DND-41 (cell line): ENCODE measurements around the gene WNT6.

Source experiments
- ATAC-seq: fragments of 200-7000 bp; cut with Tn5 transposase; 3 replicates; pipeline ENCODE4 v1.9.1; 2021; ENCODE audit warnings: low read depth; ENCODE audit not compliant: insufficient read depth
- DNase-seq: peaks from one replicate; pipeline ENCODE4 v3.0.0-alpha.2; 2020
- H2AFZ ChIP-seq: 2 replicates; pipeline ENCODE4 v1.6.0; 2012; ENCODE audit warnings: low read depth, low read length
- H3K27ac ChIP-seq: 2 replicates; pipeline ENCODE4 v1.5.1; 2012; ENCODE audit warnings: low read length, inconsistent platforms
- H3K27me3 ChIP-seq: fragments of 200-600 bp; sonication (generic); 2 replicates; pipeline ENCODE4 v1.6.0; 2012; ENCODE audit warnings: low read length, mild to moderate bottlenecking, inconsistent platforms; ENCODE audit not compliant: insufficient read depth, poor library complexity
- H3K36me3 ChIP-seq: 2 replicates; pipeline ENCODE4 v1.5.1; 2012; ENCODE audit warnings: low read length, inconsistent platforms; ENCODE audit not compliant: insufficient read depth
- H3K4me1 ChIP-seq: 2 replicates; pipeline ENCODE4 v1.5.1; 2012; ENCODE audit warnings: mild to moderate bottlenecking, low read length; ENCODE audit not compliant: insufficient read depth
- H3K4me2 ChIP-seq: 2 replicates; pipeline ENCODE4 v1.6.0; 2012; ENCODE audit warnings: mild to moderate bottlenecking, moderate library complexity, low read length, inconsistent platforms; ENCODE audit not compliant: insufficient read depth
- H3K4me3 ChIP-seq, 2 experiments: fragments of 200-600 bp in 1 of 2; shearing (Covaris generic) in 1 of 2; 2 replicates each; pipeline ENCODE4 v1.5.1; 2012 to 2016; ENCODE audit warnings: inconsistent platforms in 2 of 2, low read length in 2 of 2, mild to moderate bottlenecking in 2 of 2, low read depth in 1 of 2, moderate library complexity in 1 of 2
- H3K79me2 ChIP-seq: 2 replicates; pipeline ENCODE4 v1.6.0; 2012; ENCODE audit warnings: low read length, inconsistent platforms; ENCODE audit not compliant: insufficient read depth
- H3K9ac ChIP-seq: 2 replicates; pipeline ENCODE4 v1.6.0; 2012; ENCODE audit warnings: low read depth, mild to moderate bottlenecking, inconsistent platforms, low read length, moderate library complexity
- H3K9me3 ChIP-seq: 2 replicates; pipeline ENCODE4 v1.5.1; 2012; ENCODE audit warnings: low read length, moderate library complexity, mild to moderate bottlenecking, inconsistent platforms; ENCODE audit not compliant: insufficient read depth, severe bottlenecking
- H4K20me1 ChIP-seq: 2 replicates; pipeline ENCODE4 v1.6.0; 2012; ENCODE audit warnings: low read length; ENCODE audit not compliant: insufficient read depth
- EZH2 ChIP-seq: IDR thresholded peaks from 3 replicates; pipeline ENCODE4 v1.6.1; 2012; ENCODE audit warnings: borderline replicate concordance, low read depth, mild to moderate bottlenecking, moderate library complexity, low read length, inconsistent platforms; ENCODE audit not compliant: severe bottlenecking
- TF ChIP-seq, protein P1 (sequence below): IDR thresholded peaks from 2 replicates; pipeline ENCODE4 v1.5.1; 2012; ENCODE audit warnings: borderline replicate concordance, low read length, moderate library complexity, mild to moderate bottlenecking; ENCODE audit not compliant: poor library complexity, severe bottlenecking; ENCODE audit errors: extremely low read depth

The WNT6 gene

DNA sequence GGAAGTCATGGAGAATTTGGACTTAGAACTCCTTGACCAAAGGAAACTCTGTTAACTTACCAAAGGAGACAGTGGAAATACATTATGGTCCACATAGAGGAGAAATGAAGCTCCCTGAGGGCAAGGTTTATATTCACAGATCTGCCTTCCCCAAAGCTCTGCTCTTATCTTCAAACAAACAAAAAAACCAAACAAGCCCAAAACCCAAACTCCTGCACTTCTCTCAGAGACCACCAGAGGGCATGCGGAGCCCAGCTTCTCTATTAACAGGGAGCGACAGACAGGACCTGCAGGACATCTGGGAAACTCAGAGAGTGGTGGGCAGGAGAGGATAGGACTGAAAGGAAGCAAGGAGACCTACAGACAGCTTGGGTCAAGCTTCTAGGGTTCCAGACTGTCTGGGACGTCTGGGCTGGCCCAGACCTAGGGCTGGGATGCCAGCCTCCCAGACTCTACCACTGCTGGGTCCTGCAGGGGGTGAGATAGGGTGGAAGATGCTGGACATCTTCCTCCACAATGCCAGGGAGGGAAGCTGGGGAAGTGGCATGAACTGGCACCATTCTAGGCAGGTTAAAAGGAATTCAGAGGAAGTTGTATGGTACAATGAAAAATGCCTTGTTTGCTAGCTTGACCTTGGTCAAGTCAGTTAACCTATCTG is 17.1 kb downstream of the WNT6 start:
- Histone ChIP-seq H3K36me3 (no peaks in the 10 kb centered on the region), H3K4me3 (no peak overlapping the region), H3K79me2 (no peaks in the 10 kb centered on the region), H3K4me1 (peaks cover 11% of the 10 kb centered on the region), H2AFZ (no peak overlapping the region), H3K9me3 (no peaks in the 10 kb centered on the region), H4K20me1 (peaks cover 13% of the 10 kb centered on the region), H3K27ac (no peak overlapping the region), H3K4me2 (no peak overlapping the region), H3K27me3 (peaks cover 1% of the 10 kb centered on the region), H3K9ac (no peak overlapping the region)
- TF ChIP-seq, protein P1, sequence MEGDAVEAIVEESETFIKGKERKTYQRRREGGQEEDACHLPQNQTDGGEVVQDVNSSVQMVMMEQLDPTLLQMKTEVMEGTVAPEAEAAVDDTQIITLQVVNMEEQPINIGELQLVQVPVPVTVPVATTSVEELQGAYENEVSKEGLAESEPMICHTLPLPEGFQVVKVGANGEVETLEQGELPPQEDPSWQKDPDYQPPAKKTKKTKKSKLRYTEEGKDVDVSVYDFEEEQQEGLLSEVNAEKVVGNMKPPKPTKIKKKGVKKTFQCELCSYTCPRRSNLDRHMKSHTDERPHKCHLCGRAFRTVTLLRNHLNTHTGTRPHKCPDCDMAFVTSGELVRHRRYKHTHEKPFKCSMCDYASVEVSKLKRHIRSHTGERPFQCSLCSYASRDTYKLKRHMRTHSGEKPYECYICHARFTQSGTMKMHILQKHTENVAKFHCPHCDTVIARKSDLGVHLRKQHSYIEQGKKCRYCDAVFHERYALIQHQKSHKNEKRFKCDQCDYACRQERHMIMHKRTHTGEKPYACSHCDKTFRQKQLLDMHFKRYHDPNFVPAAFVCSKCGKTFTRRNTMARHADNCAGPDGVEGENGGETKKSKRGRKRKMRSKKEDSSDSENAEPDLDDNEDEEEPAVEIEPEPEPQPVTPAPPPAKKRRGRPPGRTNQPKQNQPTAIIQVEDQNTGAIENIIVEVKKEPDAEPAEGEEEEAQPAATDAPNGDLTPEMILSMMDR: peak; percentile 96
- no peak for TF ChIP-seq EZH2
- DNase-seq (peak; percentile 72), ATAC-seq (peak; percentile 56)

GRCh38 chr2:218877331-218877730 is 17.7 kb downstream of the WNT6 start:
- H3K79me2 ChIP-seq: no peaks in the 10 kb centered on the region
- peaks cover 6% of the 10 kb centered on the region for H3K27me3 ChIP-seq
- H3K9ac ChIP-seq: no peak overlapping the region
- TF ChIP-seq, protein P1: peak; percentile 32
- no peak for TF ChIP-seq EZH2
- no peaks in the 10 kb centered on the region for H3K9me3 ChIP-seq
- ATAC-seq (peak; percentile 78), DNase-seq (peak; percentile 68)
- H3K4me2 ChIP-seq: no peak overlapping the region
- H4K20me1 ChIP-seq: peaks cover 13% of the 10 kb centered on the region
- no peak overlapping the region for H2AFZ ChIP-seq
- H3K27ac ChIP-seq: no peak overlapping the region
- H3K4me1 ChIP-seq: peaks cover 11% of the 10 kb centered on the region
- no peaks in the 10 kb centered on the region for H3K36me3 ChIP-seq
- H3K4me3 ChIP-seq: no peak overlapping the region

- DNase-seq (no peak), ATAC-seq (no peak)
- H3K36me3 ChIP-seq: no peaks in the 10 kb centered on the region
- peaks cover 17% of the 10 kb centered on the region for H4K20me1 ChIP-seq
- no peak overlapping the region for H3K4me2 ChIP-seq
- no peaks in the 10 kb centered on the region for H3K9me3 ChIP-seq
- H3K79me2 ChIP-seq: no peaks in the 10 kb centered on the region
- H3K27ac ChIP-seq: no peak overlapping the region
- TF ChIP-seq, protein P1: no peak
- TF ChIP-seq EZH2: no peak
- H3K9ac ChIP-seq: no peak overlapping the region
- H3K4me3 ChIP-seq: no peak overlapping the region
- H3K4me1 ChIP-seq: peaks cover 11% of the 10 kb centered on the region
- no peak overlapping the region for H2AFZ ChIP-seq
- H3K27me3 ChIP-seq: peaks cover 8% of the 10 kb centered on the region
These were observed 18.3 kb downstream of the WNT6 start for GRCh38 chr2:218877891-218878290.

DNA sequence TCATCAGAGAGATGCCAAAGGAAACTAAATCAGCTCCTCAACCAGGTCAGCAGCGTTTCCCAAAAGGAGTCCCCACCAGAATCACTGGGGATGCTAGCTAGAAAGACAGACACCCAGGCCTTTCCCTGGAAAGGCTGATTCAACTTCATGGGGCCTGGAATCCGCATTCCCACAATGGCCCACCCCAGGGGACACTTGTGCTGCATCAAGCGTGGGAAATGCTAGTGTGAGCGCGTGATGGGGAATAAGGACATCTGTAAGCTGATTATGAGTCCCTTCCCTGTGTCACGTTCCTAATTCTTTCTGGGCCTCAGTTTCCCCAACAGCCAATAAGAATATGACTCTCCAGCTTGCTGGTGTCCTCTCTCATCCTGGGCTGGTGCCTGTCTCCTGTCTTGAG is 18.9 kb downstream of the WNT6 start:
- no peak for ATAC-seq
- Histone ChIP-seq H3K36me3 (no peaks in the 10 kb centered on the region), H3K27ac (no peak overlapping the region)

More for the DNA sequence above, 18.9 kb downstream of the WNT6 start:
- Histone ChIP-seq H3K27me3 (peaks cover 8% of the 10 kb centered on the region), H3K79me2 (no peaks in the 10 kb centered on the region), H3K4me2 (no peak overlapping the region), H3K9ac (no peak overlapping the region), H3K9me3 (no peaks in the 10 kb centered on the region), H2AFZ (no peak overlapping the region), H3K4me1 (peaks cover 11% of the 10 kb centered on the region), H3K4me3 (no peak overlapping the region), H4K20me1 (peaks cover 17% of the 10 kb centered on the region)
- no peak for DNase-seq
- no peak for TF ChIP-seq EZH2
- TF ChIP-seq, protein P1: no peak
